Endothelial cell of coronary artery (primary cell): ENCODE measurements around the gene FHAD1. TPM values are rescaled to one million over a fixed set of nuclear protein-coding genes. Genes with fewer than 3 reads are reported as not detected.

Experiments
- total RNA-seq: library from RNA; depleted of rRNA; stranded (reverse); fragments of >200 nt; gene quantifications from 2 replicates; pipeline ENCODE4 v1.2.3, GENCODE V29; 2014

The FHAD1 gene
- total RNA-seq = 0.09 and 0.56 TPM in 2 replicates

GRCh38 chr1:15246960-15247614 is at the start of gene FHAD1:
Gene FHAD1 (plus strand): TSS chr1:15247223. CDS start chr1:15251785, 4,562 bp downstream.

GRCh38 chr1:15409388-15410222 is 162.6 kb downstream of the FHAD1 start, which contains the start of gene EFHD2:
Gene EFHD2 (plus strand): TSS chr1:15409888. CDS start chr1:15409972, 84 bp downstream.

Other genes with a start within 250 kb of the FHAD1 start
- 2.7 and 4.8 TPM in 2 replicates for gene TMEM51, start 93.5 kb upstream of the FHAD1 start, total RNA-seq
- gene EFHD2, start 162.7 kb downstream of the FHAD1 start, total RNA-seq = 30.3 and 57.5 TPM in 2 replicates
- 0.09 TPM in 1 of 2 replicates, not detected in the other for gene CTRC, start 191.2 kb downstream of the FHAD1 start, total RNA-seq
- 0.19 TPM in 1 of 2 replicates, not detected in the other for gene CELA2A, start 209.5 kb downstream of the FHAD1 start, total RNA-seq
- gene CELA2B, start 228.9 kb downstream of the FHAD1 start, total RNA-seq = not detected in 2 replicates